Activated CD4-positive, alpha-beta T cell treated with anti-CD3 and anti-CD28 coated beads, Interleukin-2, amount 50 U/mL, for 48 hours (primary cell): ENCODE data around the gene FAM241A.
"Not testable (repeated sequence)": the region's sequence is repeated elsewhere in the genome, so short reads cannot be mapped to it uniquely, and the experiment has no call there.

ENCODE experiments used
- DNase-seq, 2 experiments: peaks; one replicate each; pipeline ENCODE4 v3.0.0-alpha.2; 2020

FAM241A gene

GRCh38 chr4:112175840-112176239 lies 30.6 kb downstream of the FAM241A start:
- no peak for DNase-seq

DNA sequence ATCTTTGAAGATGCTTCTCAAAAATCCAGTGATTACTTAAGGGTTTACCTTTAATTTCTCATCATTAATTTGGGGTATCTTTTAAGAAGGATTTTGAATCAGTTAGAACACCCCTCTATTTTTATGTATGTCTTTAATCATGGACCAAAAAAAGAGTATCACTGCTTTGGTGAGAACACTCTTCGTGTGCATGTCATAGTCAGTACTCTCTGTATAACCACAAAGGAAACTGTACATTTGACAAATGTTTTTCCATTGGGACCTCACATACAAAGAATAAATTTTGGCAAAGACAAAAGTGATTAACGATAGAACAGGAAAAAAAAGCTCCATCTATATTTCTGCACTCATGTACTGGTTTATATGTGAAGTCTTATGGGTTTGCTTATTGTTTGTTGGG lies 31.3 kb downstream of the FAM241A start:
- DNase-seq: no peak

DNA sequence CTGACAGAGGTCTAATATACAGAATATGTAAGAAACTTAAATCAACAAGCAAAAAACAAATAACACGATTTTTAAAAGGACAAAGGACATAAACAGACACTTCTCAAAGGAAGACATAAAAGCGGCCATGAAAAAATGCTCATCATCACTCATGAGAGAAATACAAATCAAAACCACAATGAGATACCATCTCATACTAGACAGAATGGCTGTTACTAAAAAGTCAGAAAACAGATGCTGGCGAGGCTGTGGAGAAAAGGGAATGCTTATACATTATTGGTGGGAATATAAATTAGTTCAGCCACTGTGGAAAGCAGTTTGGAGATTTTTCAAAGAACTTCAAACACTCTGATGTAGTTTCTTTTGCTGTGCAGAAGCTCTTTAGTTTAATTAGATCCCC lies 33.5 kb downstream of the FAM241A start:
- DNase-seq: not testable (repeated sequence)

DNA sequence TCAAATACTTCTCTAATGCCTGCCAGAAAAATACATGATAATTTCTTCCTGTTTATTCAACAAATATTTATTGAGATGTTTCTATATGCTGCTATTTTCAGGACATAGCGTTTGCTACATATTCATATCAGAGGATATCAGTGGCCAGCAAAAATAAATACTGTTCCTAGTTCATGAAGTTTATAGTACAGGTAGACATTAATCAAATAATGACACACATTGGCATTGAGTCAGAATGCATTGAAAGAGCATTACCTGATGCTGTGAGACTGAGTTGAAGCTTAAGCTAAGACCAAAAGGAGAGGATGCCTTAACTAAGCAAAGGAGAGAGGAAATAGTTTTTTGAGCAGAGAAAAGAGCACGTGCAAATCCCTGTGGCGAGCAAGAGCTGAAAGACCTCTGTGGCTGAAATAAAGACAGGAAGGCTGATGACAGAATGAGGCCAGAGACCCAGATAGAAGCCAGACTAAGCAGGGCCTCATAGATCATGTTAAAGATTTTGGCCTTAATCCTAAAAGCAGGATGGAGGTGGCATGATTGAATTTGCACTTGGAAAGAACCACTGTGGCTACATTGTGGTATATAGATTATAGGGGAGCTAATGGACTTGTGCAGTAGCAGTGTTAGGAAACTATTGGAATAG lies 36.2 kb downstream of the FAM241A start:
- DNase-seq: no peak

- no peak for DNase-seq
Observed at GRCh38 chr4:112182604-112183003, 37.4 kb downstream of the FAM241A start.

DNA sequence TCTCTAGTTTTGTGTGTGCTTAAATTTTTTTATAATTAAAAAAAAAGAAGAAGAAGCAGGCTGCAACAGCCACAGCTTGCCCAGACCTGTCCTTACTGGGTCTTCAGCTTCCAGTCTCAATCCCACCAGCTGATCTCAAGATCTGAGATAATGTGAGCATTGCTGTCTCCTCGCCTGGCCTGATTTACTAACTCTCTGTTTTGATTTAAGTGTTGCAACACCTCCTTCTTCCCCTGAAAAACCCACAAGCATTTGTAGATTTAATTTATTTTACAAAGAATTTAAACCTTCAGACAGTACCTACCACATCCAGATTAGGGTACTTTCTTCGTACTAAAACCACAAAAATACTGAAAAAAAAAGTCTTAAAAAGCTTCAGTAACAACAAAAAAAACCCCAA lies 38.0 kb downstream of the FAM241A start:
- DNase-seq: no peak

DNA sequence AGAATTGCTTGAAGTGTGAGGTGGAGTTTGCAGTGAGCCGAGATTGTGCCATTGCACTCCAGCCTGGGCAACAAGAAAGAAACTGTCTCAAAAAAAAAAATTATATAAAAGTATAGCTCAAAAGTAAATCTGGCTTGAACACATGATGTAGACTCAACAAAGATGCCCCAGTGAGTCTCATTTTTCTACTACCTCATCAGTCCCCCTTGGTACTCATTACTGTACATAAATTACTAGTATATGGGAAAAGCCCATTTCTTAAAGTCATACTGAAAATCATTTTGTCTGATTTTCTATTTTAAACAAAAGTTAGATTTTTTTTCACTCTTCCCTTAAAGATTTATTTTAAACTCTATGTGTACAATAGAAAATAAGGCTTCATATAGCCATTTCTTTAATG lies 39.2 kb downstream of the FAM241A start:
- DNase-seq: no peak

- no peak for DNase-seq
Observed at GRCh38 chr4:112185334-112185733, 40.1 kb downstream of the FAM241A start.

- DNase-seq: no peak
Observed at GRCh38 chr4:112185740-112186670, 40.8 kb downstream of the FAM241A start.

DNA sequence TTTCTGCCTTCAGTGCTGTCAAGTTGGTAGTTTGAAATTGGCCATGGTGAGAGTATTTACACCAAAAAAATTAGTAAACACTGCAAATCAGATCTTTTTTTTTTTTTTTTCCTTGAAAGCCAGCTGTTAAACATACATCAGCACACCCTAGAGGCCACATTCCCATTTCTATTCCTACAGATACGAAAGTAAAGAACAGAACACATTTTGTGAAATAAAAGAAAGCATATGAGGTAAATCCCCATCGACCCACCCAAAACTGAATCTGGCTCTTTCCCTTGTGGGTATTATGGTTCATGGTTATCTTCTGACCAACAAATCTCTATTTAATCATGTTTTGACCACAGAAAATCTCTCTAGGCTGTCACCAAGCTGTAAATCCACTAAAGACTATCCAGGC lies 44.5 kb downstream of the FAM241A start:
- DNase-seq: no peak

- no peak for DNase-seq
Observed at GRCh38 chr4:112190684-112191083, 45.4 kb downstream of the FAM241A start.

DNA sequence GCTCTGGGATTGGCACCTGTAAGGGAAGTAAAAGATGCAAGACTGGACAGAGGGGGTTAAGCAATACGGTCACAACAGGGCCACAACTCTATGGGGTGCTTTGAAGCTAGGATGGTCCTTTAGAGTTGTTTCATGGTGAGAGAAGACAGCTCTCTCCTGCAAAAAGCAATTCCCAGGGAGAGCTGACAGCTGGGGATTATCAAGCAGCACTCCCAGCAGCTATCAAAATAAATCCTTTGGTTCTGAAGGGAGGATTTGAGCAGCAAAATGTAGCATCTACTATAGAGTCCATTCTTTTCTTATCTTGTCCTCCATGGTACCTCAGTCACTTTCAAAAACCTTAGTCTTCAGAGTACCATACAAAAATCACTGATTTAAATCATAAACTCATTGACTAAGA lies 51.2 kb downstream of the FAM241A start:
- no peak for DNase-seq

GRCh38 chr4:112199041-112199440 lies 53.8 kb downstream of the FAM241A start:
- DNase-seq: no peak

DNA sequence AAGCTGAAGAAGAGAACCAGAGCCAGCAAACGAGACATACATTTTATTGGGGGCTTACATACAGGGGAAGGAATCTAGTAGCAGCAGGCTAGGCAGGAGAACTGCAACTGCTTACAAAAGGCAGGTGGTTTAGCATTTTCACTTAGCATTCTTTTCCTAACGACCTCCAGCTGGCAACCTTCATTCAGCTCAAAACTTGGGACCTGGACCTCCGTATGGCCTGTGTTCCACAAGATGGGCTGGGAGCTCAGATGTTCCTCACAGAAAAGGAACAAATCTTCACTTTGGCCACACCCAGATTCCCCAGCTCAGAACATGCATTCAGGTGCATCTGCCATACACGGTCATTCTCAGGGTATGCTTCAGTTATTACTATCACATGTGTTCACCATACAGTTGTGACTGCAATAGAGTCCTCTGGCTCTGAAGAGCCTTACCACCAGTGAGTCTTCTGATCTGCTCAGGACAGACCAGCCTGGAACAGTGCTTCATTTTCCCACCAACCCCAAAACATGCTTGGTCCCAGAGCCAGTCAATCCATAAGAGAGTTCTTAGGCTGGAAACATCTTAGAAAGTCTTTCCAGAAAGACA lies 56.8 kb downstream of the FAM241A start:
- DNase-seq: no peak

DNA sequence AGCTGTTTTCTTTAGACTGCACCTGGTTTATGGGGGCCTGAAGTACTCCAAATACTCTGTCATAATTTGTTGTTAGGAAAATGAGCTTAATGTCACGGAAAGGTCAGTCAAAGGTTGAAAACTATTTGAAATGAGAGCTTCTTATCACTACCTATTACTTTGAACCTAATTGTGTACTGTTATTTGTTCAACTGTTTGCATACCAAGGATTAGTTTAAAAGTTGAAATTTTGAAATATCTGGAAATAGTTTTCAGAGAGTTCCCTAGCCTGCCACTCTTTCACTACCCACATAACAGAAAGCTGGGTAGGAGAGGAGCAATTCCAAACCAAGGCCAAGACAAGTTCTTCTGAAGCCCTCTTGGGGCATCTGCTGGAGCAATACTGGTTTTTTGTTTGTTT lies 58.3 kb downstream of the FAM241A start:
- no peak for DNase-seq

GRCh38 chr4:112206431-112206830 lies 61.2 kb downstream of the FAM241A start:
- no peak for DNase-seq

DNA sequence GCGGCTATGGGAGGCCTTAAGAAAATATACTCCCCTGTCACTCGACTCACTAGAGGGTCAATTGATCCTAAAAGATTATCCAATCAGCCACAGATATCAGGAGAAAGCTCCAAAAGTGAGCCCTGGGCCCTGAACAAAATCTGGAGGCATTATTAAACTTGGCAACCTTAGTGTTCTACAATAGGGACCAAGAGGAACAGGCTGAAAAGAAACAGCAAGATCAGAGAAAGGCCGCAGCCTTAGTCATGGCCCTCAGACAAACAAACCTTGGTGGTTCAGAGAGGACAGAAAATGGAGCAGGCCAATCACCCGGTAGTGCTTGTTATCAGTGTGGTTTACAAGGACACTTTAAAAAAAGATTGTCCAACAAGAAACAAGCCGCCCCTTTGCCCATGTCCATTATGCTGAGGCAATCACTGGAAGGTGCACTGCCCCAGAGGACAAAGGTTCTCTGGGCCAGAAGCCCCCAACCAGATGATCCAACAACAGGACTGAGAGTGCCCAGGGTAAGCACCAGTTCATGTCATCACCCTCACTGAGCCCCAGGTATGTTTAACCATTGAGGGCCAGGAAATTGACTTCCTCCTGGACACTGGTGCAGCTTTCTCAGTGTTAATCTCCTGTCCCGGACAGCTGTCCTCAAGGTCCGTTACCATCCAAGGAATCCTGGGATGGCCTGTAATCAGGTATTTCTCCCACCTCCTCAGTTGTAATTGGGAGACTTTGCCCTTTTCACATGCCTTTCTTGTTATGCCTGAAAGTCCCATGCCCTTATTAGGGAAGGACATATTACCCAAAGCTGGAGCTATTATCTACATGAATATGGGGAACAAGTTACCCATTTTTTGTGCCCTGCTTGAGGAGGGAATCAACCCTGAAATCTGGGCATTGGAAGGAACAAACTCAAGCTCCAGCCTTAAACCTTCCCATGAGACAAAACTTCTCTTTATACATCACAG lies 63.2 kb downstream of the FAM241A start:
- DNase-seq: not testable (repeated sequence)

DNA sequence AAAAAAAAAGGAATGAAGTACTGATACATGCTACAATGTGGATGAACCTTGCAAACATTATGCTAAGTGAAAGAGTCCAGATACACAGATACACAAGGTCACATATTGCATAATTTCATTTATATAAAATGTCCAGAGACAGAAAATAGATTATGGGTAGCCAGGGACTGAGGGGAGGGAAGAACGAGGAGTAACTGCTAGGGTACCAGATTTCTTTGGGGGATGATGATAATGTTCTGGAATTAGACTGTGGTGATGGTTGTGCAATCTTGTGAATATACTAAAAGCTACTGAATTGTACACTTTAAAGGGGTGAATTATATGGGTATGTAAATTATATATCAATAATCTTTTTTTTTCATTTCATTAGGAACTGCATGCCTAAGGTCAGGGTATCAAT lies 65.5 kb downstream of the FAM241A start:
- DNase-seq: no peak

GRCh38 chr4:112213091-112213490 lies 67.8 kb downstream of the FAM241A start:
- DNase-seq: no peak

GRCh38 chr4:112213856-112214255 lies 68.6 kb downstream of the FAM241A start:
- no peak for DNase-seq

- no peak for DNase-seq
Observed at GRCh38 chr4:112214390-112215264, 69.4 kb downstream of the FAM241A start.
